GM12878 (cell line): ENCODE data around the gene NCBP1. TPM values are rescaled to one million over a fixed set of nuclear protein-coding genes. Genes with fewer than 3 reads are reported as not detected.

Experiments used
- ATAC-seq: fragments of 200-7000 bp; cut with Tn5 transposase; 3 replicates; pipeline ENCODE4 v1.9.1; 2020; ENCODE audit warnings: mild to moderate bottlenecking, moderate library complexity
- BruUV-seq: library from RNA; stranded (reverse); fragments of 400-500 nt; replicated peaks from 2 replicates; lab custom pipeline; 2021; lab: Mats Ljungman, UMichigan
- CTCF ChIA-PET: fragments of 300-600 bp; sonication (Branson Sonifier 250); formaldehyde crosslinking; extraction: SDS; loops from one replicate; lab custom pipeline; 2021; ENCODE audit warnings: inconsistent platforms; lab: Yijun Ruan, JAX
- POLR2A ChIA-PET: fragments of 350-600 bp; formaldehyde crosslinking; extraction: SDS; loops from one replicate; lab custom pipeline; 2021; ENCODE audit warnings: inconsistent platforms; lab: Charles Lee
- RAD21 ChIA-PET: fragments of 300-600 bp; sonication (Branson Sonifier 250); formaldehyde crosslinking; loops from one replicate; lab custom pipeline; 2023; ENCODE audit warnings: antibody characterized with exemption; ENCODE audit not compliant: unreplicated experiment; lab: Charles Lee
- SMC1A ChIA-PET: fragments of 300-600 bp; sonication (Branson Sonifier 250); formaldehyde crosslinking; loops from one replicate; lab custom pipeline; 2023; ENCODE audit not compliant: unreplicated experiment, uncharacterized antibody; lab: Charles Lee
- DNase-seq: peaks from one replicate; pipeline ENCODE4 v3.0.0-alpha.2; 2011; ENCODE audit warnings: low read depth, low spot score
- FAIRE-seq: peaks from 3 replicates; lab custom pipeline; 2011; peaks lifted over from hg19 to GRCh38; lab: Jason Lieb, UNC
- H2AFZ ChIP-seq: 2 replicates; pipeline ENCODE4 v1.6.0; 2011; ENCODE audit warnings: low read depth, low read length, control low read depth; ENCODE audit not compliant: control insufficient read depth
- H3K27ac ChIP-seq: 2 replicates; pipeline ENCODE4 v1.5.1; 2011; ENCODE audit warnings: control low read depth; ENCODE audit not compliant: control insufficient read depth, insufficient read depth
- H3K27me3 ChIP-seq, 2 experiments: replicated peaks in 1 of 2; 2 replicates each; pipeline versions ENCODE4 v1.6.0 to v1.6.1; 2011; ENCODE audit warnings: low read length in 1 of 2; ENCODE audit not compliant: control insufficient read depth in 2 of 2, insufficient read depth in 2 of 2
- H3K36me3 ChIP-seq, 2 experiments: 2 replicates each; pipeline ENCODE4 v1.5.1; 2011; ENCODE audit warnings: low read length in 1 of 2; ENCODE audit not compliant: control insufficient read depth in 2 of 2, insufficient read depth in 2 of 2
- H3K4me1 ChIP-seq: 2 replicates; pipeline ENCODE4 v1.6.1; 2011; ENCODE audit warnings: mild to moderate bottlenecking, low read length, moderate library complexity, mixed read lengths; ENCODE audit not compliant: control insufficient read depth, insufficient read depth
- H3K4me2 ChIP-seq: 2 replicates; pipeline ENCODE4 v1.6.0; 2011; ENCODE audit warnings: control low read depth; ENCODE audit not compliant: control insufficient read depth, insufficient read depth
- H3K4me3 ChIP-seq: fragments of 200-600 bp; sonication (generic); 2 replicates; pipeline ENCODE4 v1.5.1; 2016
- H3K79me2 ChIP-seq: 2 replicates; pipeline ENCODE4 v1.6.0; 2011; ENCODE audit warnings: low read length; ENCODE audit not compliant: control insufficient read depth, insufficient read depth
- H3K9ac ChIP-seq: 2 replicates; pipeline ENCODE4 v1.8.0; 2011; ENCODE audit warnings: low read length, control low read depth, mixed read lengths; ENCODE audit not compliant: control insufficient read depth, insufficient read depth
- H3K9me3 ChIP-seq: replicated peaks from 3 replicates; pipeline ENCODE4 v1.5.1; 2011; ENCODE audit warnings: mild to moderate bottlenecking, low read length; ENCODE audit not compliant: control insufficient read depth, insufficient read depth
- H4K20me1 ChIP-seq: 2 replicates; pipeline ENCODE4 v1.6.0; 2011; ENCODE audit not compliant: control insufficient read depth, insufficient read depth
- BRCA1 ChIP-seq: IDR thresholded peaks from 2 replicates; pipeline ENCODE4 v1.6.1; 2011; ENCODE audit warnings: low read depth, low read length, improper control_type of control experiment
- ETV6 ChIP-seq, 2 experiments: fragments of 450-650 bp in 1 of 2; IDR thresholded peaks in 1 of 2; conservative IDR thresholded peaks in 1 of 2; 2 replicates each; pipeline ENCODE4 v1.6.1; 2014; ENCODE audit warnings: antibody characterized with exemption in 1 of 2, borderline replicate concordance in 1 of 2, low read depth in 1 of 2, mild to moderate bottlenecking in 1 of 2, moderate library complexity in 1 of 2
- FOXK2 ChIP-seq: fragments of 450-650 bp; IDR thresholded peaks from 2 replicates; pipeline ENCODE4 v1.6.1; 2017; ENCODE audit warnings: mild to moderate bottlenecking, moderate library complexity
- HDAC2 ChIP-seq: fragments of 200-600 bp; sonication (generic); IDR thresholded peaks from 2 replicates; pipeline ENCODE4 v1.6.1; 2017
- IRF4 ChIP-seq: IDR thresholded peaks from 2 replicates; pipeline ENCODE4 v1.6.1; 2011; ENCODE audit warnings: low read depth, low read length
- MEF2A ChIP-seq: IDR thresholded peaks from 2 replicates; pipeline ENCODE4 v1.6.1; 2011; ENCODE audit warnings: low read depth, mild to moderate bottlenecking, low read length, moderate library complexity; ENCODE audit not compliant: insufficient read depth
- MYB ChIP-seq: fragments of 150-350 bp; IDR thresholded peaks from 2 replicates; pipeline ENCODE4 v1.6.1; 2014; ENCODE audit warnings: mild to moderate bottlenecking, low read depth, low read length, borderline replicate concordance
- SIX5 ChIP-seq: IDR thresholded peaks from 2 replicates; pipeline ENCODE4 v1.6.1; 2011; ENCODE audit warnings: mild to moderate bottlenecking, low read depth, low read length, moderate library complexity; ENCODE audit not compliant: severe bottlenecking
- SREBF1 ChIP-seq: IDR thresholded peaks from 2 replicates; pipeline ENCODE4 v1.6.1; 2012; ENCODE audit warnings: mild to moderate bottlenecking, low read length
- YBX1 ChIP-seq: fragments of 450-650 bp; IDR thresholded peaks from 2 replicates; pipeline ENCODE4 v1.6.1; 2016; ENCODE audit warnings: antibody characterized with exemption
- ZBED1 ChIP-seq: IDR thresholded peaks from 2 replicates; pipeline ENCODE4 v1.6.1; 2016; ENCODE audit warnings: borderline replicate concordance
- WGBS: methylation state at CpG from one replicate; pipeline ENCODE4 v1.1.6; 2016; ENCODE audit warnings: low lambda C conversion rate; ENCODE audit not compliant: insufficient replicate concordance, insufficient coverage; ENCODE audit errors: missing lambda C conversion rate; 5-methylcytosine and 5-hydroxymethylcytosine counted together
- in situ Hi-C: fragments of 300-500 bp; cut with MboI; formaldehyde crosslinking; loops from 9 replicates; pipeline ENCODE4 v1.14.3; 2018; ENCODE audit warnings: mixed read lengths
- intact Hi-C: fragments of 100-400 bp; cut with micrococcal nuclease; formaldehyde crosslinking; loops from one replicate; pipeline ENCODE4 v1.14.2; 2022; ENCODE audit not compliant: unreplicated experiment
- polyA plus RNA-seq, 11 experiments: library from polyadenylated mRNA; depleted of rRNA in 4 of 11; unstranded in 6 of 11; stranded (reverse) in 5 of 11; fragments of >200 nt; fragmentation: Nextera tagmentation in 4 of 11; fragmentation: Illumina TruSeq in 1 of 11; extraction: Ambion mirVana in 4 of 11; extraction: Trizol in 1 of 11; gene quantifications; 1 replicate in 1 of 11; 2 replicates in 10 of 11; pipeline versions ENCODE4 v1.2.1 to v1.2.3, GENCODE V29; 2011 to 2016; ENCODE audit warnings: inconsistent platforms in 2 of 11, missing spikeins in 2 of 11, low read depth in 1 of 11
- total RNA-seq, 4 experiments: library from RNA; depleted of rRNA in 3 of 4; stranded (reverse); fragments of >200 nt in 3 of 4; fragmentation: Illumina TruSeq in 1 of 4; extraction: Trizol in 1 of 4; gene quantifications; 2 replicates each; pipeline versions ENCODE4 v1.2.1 to v1.2.3, GENCODE V29; 2013 to 2021
- TF ChIP-seq, protein P1 (sequence below): fragments of 450-650 bp; formaldehyde crosslinking; IDR thresholded peaks from 2 replicates; pipeline ENCODE4 v1.4.0; 2020; ENCODE audit warnings: mild to moderate bottlenecking, moderate library complexity
- TF ChIP-seq, protein P2 (sequence below): IDR thresholded peaks from 2 replicates; pipeline ENCODE4 v1.6.1; 2011; ENCODE audit warnings: mild to moderate bottlenecking, low read depth, low read length, moderate library complexity; ENCODE audit not compliant: insufficient replicate concordance
- TF ChIP-seq, protein P3 (sequence below): fragments of 450-650 bp; IDR thresholded peaks from 2 replicates; pipeline ENCODE4 v1.6.1; 2017; ENCODE audit warnings: low read depth, mild to moderate bottlenecking, moderate library complexity

The NCBP1 gene
- total and polyA plus RNA-seq, 10 of the 15 experiments (the other 5 are each of a cell fraction or from before 2014, with no cell fraction given) = 14.7 to 70.9 (median 36.0) TPM

DNA sequence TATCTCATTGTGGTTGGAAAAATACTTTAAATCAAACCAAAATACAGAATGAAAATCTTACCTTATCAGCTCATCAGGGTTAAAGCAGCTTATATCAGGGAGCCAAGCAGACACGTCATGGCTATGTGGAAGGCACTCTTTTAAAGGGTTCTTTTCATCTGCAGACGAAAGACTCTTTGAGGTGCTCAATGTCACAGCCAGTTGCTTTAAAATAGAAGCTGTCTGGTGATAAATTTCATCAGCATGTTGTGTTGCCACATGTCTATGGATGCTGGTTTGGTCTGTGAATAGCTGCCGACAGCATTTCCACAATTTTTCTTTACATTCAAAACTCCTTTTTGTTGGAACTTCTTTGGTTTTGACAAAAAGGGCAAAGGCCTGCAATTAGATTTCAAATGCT lies 8.0 kb upstream of the NCBP1 start (continued):
- TF ChIP-seq MEF2A (no peak), YBX1 (no peak)

DNA sequence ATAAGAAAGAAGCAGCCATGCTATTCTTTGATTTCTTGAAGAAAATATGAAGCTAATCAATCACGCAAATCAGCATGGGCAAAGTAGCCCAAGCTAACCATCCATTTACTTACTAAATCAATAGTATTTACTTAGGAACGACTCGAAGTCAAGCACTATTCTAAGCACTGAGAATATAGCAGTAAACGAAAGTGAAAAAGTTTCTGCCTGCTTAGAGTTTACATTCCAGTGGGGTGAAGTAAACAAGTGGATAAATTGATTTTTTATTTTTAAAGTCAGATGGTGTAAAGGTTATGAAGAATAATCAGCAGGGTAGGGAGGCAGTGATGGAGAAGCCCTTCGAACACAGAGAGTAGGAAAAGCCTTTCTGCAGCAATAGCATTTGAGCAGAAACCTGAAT lies 6.0 kb upstream of the NCBP1 start:
- intact Hi-C loops = no loop called here
- RAD21 ChIA-PET = interaction anchor here (1.5 to 2.1 kb wide), 2 partner anchors 9 to 12 kb away, joined by 4 to 11 read pairs; no protein-coding TSS in a partner anchor

More for the DNA sequence above, 6.0 kb upstream of the NCBP1 start:
- ATAC-seq = no peak
- H4K20me1 ChIP-seq = no peaks in the 10 kb centered on the region
- no peak for FAIRE-seq
- in situ Hi-C loops = loop anchor here (25.0 kb wide), 1 partner anchor 1215 kb away; the partner anchor contains the start of gene ZNF367
- H3K79me2 ChIP-seq = peaks cover 29% of the 10 kb centered on the region
- no peak overlapping the region for H3K4me2 ChIP-seq
- no peak for DNase-seq
- H3K4me3 ChIP-seq = no peak overlapping the region
- 83% methylated on average over 5 of the region's 5 CpGs for WGBS
- H3K27me3 ChIP-seq = no peaks in the 10 kb centered on the region
- ChIA-PET SMC1A (interaction anchor here (1.7 to 2.0 kb wide), 2 partner anchors 10 to 158 kb away, joined by 5 to 7 read pairs; no protein-coding TSS in a partner anchor), CTCF (interaction anchor here (0.8 to 5.5 kb wide), 6 partner anchors 11 to 240 kb away, joined by 3 to 35 read pairs (median 12); no protein-coding TSS in a partner anchor), POLR2A (no interaction called here)
- H3K4me1 ChIP-seq = peaks cover 5% of the 10 kb centered on the region
- H3K9ac ChIP-seq = no peak overlapping the region
- H2AFZ ChIP-seq = no peak overlapping the region
- H3K27ac ChIP-seq = no peak overlapping the region
- TF ChIP-seq SIX5 = no peak
- TF ChIP-seq MYB = no peak
- no peak for TF ChIP-seq ZBED1
- TF ChIP-seq, protein P1, sequence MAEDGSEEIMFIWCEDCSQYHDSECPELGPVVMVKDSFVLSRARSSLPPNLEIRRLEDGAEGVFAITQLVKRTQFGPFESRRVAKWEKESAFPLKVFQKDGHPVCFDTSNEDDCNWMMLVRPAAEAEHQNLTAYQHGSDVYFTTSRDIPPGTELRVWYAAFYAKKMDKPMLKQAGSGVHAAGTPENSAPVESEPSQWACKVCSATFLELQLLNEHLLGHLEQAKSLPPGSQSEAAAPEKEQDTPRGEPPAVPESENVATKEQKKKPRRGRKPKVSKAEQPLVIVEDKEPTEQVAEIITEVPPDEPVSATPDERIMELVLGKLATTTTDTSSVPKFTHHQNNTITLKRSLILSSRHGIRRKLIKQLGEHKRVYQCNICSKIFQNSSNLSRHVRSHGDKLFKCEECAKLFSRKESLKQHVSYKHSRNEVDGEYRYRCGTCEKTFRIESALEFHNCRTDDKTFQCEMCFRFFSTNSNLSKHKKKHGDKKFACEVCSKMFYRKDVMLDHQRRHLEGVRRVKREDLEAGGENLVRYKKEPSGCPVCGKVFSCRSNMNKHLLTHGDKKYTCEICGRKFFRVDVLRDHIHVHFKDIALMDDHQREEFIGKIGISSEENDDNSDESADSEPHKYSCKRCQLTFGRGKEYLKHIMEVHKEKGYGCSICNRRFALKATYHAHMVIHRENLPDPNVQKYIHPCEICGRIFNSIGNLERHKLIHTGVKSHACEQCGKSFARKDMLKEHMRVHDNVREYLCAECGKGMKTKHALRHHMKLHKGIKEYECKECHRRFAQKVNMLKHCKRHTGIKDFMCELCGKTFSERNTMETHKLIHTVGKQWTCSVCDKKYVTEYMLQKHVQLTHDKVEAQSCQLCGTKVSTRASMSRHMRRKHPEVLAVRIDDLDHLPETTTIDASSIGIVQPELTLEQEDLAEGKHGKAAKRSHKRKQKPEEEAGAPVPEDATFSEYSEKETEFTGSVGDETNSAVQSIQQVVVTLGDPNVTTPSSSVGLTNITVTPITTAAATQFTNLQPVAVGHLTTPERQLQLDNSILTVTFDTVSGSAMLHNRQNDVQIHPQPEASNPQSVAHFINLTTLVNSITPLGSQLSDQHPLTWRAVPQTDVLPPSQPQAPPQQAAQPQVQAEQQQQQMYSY (CRISPR knock-in tag) = no peak
- no peak for TF ChIP-seq HDAC2
- TF ChIP-seq BRCA1 = no peak
- no peak for TF ChIP-seq ETV6 (conservative IDR thresholded peaks at IDR 0.05 in 1 of 2, IDR thresholded peaks at IDR 0.05 in 1 of 2; ENCODE audit: borderline replicate concordance in 1 of 2, low read depth in 1 of 2)
- TF ChIP-seq, protein P2, sequence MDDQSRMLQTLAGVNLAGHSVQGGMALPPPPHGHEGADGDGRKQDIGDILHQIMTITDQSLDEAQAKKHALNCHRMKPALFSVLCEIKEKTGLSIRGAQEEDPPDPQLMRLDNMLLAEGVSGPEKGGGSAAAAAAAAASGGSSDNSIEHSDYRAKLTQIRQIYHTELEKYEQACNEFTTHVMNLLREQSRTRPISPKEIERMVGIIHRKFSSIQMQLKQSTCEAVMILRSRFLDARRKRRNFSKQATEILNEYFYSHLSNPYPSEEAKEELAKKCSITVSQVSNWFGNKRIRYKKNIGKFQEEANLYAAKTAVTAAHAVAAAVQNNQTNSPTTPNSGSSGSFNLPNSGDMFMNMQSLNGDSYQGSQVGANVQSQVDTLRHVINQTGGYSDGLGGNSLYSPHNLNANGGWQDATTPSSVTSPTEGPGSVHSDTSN = no peak
- no peak for TF ChIP-seq FOXK2
- TF ChIP-seq IRF4 = no peak
- TF ChIP-seq SREBF1 = no peak
- TF ChIP-seq, protein P3, sequence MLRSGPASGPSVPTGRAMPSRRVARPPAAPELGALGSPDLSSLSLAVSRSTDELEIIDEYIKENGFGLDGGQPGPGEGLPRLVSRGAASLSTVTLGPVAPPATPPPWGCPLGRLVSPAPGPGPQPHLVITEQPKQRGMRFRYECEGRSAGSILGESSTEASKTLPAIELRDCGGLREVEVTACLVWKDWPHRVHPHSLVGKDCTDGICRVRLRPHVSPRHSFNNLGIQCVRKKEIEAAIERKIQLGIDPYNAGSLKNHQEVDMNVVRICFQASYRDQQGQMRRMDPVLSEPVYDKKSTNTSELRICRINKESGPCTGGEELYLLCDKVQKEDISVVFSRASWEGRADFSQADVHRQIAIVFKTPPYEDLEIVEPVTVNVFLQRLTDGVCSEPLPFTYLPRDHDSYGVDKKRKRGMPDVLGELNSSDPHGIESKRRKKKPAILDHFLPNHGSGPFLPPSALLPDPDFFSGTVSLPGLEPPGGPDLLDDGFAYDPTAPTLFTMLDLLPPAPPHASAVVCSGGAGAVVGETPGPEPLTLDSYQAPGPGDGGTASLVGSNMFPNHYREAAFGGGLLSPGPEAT = no peak
- H3K36me3 ChIP-seq = peaks cover 0 to 2% of the 10 kb centered on the region in 2 experiments; a peak in 2 of 4 replicates
- H3K9me3 ChIP-seq = no peaks in the 10 kb centered on the region
- BruUV-seq = no TSS peak
